Body of pancreas (tissue), 4 donors: Measurements from ENCODE around the gene LOXHD1. TPM values are rescaled to one million over a fixed set of nuclear protein-coding genes. Genes with fewer than 3 reads are reported as not detected.

Experiments
- ATAC-seq: fragments of 150-250 bp; one replicate; pipeline ENCODE4 v1.9.1; 2016
- DNase-seq, 4 donors: peaks; one replicate each; pipeline ENCODE4 v3.0.0-alpha.2; 2019
- H3K27ac ChIP-seq, 4 donors: fragments of 200-600 bp; sonication (generic); 1 replicate in 3 of 4; 2 replicates in 1 of 4; pipeline versions ENCODE4 v1.5.1 to v1.6.1; 2016 to 2019; ENCODE audit warnings: mild to moderate bottlenecking in 1 of 4, mixed read lengths in 1 of 4, moderate library complexity in 1 of 4
- H3K27me3 ChIP-seq, 2 donors: fragments of 200-600 bp; sonication (generic); one replicate each; pipeline ENCODE4 v1.6.0; 2016; ENCODE audit warnings: mild to moderate bottlenecking in 1 of 2
- H3K36me3 ChIP-seq, 2 donors: fragments of 200-600 bp; sonication (generic); replicated peaks in 1 of 2; 2 replicates each; pipeline ENCODE4 v1.5.1; 2016; ENCODE audit warnings: low read depth in 2 of 2; ENCODE audit not compliant: insufficient read depth in 1 of 2
- H3K4me1 ChIP-seq: fragments of 200-600 bp; sonication (generic); one replicate; pipeline ENCODE4 v1.6.0; 2016
- H3K4me3 ChIP-seq, 2 donors: fragments of 200-600 bp; sonication (generic); 1 replicate in 1 of 2; 2 replicates in 1 of 2; pipeline ENCODE4 v1.5.1; 2016 to 2019
- H3K9me3 ChIP-seq, 3 donors: fragments of 200-600 bp; sonication (generic); 1 replicate in 2 of 3; 2 replicates in 1 of 3; pipeline ENCODE4 v1.5.1; 2016
- CTCF ChIP-seq, 7 experiments: fragments of 450-650 bp in 4 of 7; fragments of 200-600 bp in 3 of 7; sonication (generic) in 3 of 7; IDR thresholded peaks; one replicate each; pipeline ENCODE4 v1.5.1; 2016 to 2019; ENCODE audit warnings: antibody characterized with exemption in 7 of 7
- POLR2A ChIP-seq, 3 donors: fragments of 450-650 bp; IDR thresholded peaks; one replicate each; pipeline ENCODE4 v1.6.1; 2016; ENCODE audit warnings: antibody characterized with exemption in 3 of 3, mild to moderate bottlenecking in 2 of 3
- WGBS, 2 donors: methylation state at CpG; one replicate each; pipeline ENCODE4 v1.1.5; 2017; 5-methylcytosine and 5-hydroxymethylcytosine counted together
- intact Hi-C: fragments of 100-400 bp; cut with DNase I; formaldehyde crosslinking; loops from one replicate; pipeline ENCODE4 v1.15.1; 2023
- total RNA-seq, 2 donors: library from RNA; depleted of rRNA; stranded (reverse); fragments of >200 nt; gene quantifications; one replicate each; pipeline ENCODE4 v1.1.0, GENCODE V29; 2016

Gene LOXHD1
- total RNA-seq, 2 donors from 2014 or later, result 0.26 TPM; not detected in 1

- no peak overlapping the region for H3K4me3 ChIP-seq
- intact Hi-C loops, result no loop called here
- no peaks in the 10 kb centered on the region for H3K4me1 ChIP-seq
- no peaks in the 10 kb centered on the region for H3K9me3 ChIP-seq
- no peak for DNase-seq
- H3K36me3 ChIP-seq, result no peaks in the 10 kb centered on the region
- H3K27me3 ChIP-seq, result no peaks in the 10 kb centered on the region
- ATAC-seq, result no peak
- no peak overlapping the region for H3K27ac ChIP-seq
- 75 to 89% methylated on average over 4 to 6 of the region's 6 CpGs for WGBS, 2 donors
- TF ChIP-seq POLR2A (IDR thresholded peaks at IDR 0.05) (no peak), CTCF (IDR thresholded peaks at IDR 0.05) (no peak)
Observed at GRCh38 chr18:46639386-46639785, 17.6 kb downstream of the LOXHD1 start.

GRCh38 chr18:46636040-46636630, 20.9 kb downstream of the LOXHD1 start:
- no peaks in the 10 kb centered on the region for H3K27me3 ChIP-seq
- no peaks in the 10 kb centered on the region for H3K9me3 ChIP-seq
- ATAC-seq (no peak), DNase-seq (no peak)
- no peaks in the 10 kb centered on the region for H3K4me1 ChIP-seq
- no peak for TF ChIP-seq POLR2A (IDR thresholded peaks at IDR 0.05)
- no peak for TF ChIP-seq CTCF (IDR thresholded peaks at IDR 0.05)
- no peak overlapping the region for H3K27ac ChIP-seq
- no peaks in the 10 kb centered on the region for H3K36me3 ChIP-seq
- no peak overlapping the region for H3K4me3 ChIP-seq
- intact Hi-C loops, result no loop called here
- 46 to 72% methylated on average over 7 of the region's 7 CpGs for WGBS, 2 donors

DNA sequence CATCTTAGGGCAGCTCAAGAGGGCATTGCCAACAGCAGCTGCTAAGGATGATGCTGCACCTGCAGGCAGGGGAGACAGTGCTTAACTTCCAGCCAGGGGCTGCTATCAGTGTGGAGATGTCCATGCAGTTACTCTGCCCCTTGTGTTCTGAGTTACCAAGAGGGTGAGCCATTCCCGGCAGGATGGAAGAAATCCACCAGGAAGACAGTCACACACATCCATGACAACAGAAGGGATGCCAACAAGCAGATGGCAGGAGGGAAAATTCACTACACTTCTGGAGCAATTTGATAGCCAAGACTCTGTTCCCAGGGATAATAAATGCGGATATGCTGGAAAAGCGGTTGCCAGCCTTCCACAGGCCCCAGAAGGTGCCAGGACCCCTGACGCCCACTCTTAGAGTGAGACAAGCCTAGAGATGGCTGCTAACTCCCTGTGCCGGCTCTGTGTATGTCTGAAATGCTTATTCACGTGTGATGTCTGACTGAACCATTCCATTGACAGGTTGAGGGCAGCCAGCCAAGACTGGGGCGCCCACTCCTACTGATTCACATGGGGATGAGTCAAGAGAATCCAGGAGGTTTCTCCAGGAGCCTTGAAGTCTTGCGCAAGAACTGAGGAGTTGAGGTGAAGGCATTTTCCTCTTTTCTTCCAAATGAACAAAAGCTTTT, 24.5 kb downstream of the LOXHD1 start:
- intact Hi-C loops, result no loop called here
- 75 to 82% methylated on average over 8 of the region's 8 CpGs for WGBS, 2 donors
- Histone ChIP-seq H3K4me1 (no peaks in the 10 kb centered on the region), H3K27ac (no peak overlapping the region), H3K36me3 (no peaks in the 10 kb centered on the region), H3K9me3 (no peaks in the 10 kb centered on the region), H3K27me3 (no peaks in the 10 kb centered on the region), H3K4me3 (no peak overlapping the region)
- DNase-seq (no peak), ATAC-seq (no peak)
- TF ChIP-seq CTCF (IDR thresholded peaks at IDR 0.05) (no peak), POLR2A (IDR thresholded peaks at IDR 0.05) (no peak)

DNA sequence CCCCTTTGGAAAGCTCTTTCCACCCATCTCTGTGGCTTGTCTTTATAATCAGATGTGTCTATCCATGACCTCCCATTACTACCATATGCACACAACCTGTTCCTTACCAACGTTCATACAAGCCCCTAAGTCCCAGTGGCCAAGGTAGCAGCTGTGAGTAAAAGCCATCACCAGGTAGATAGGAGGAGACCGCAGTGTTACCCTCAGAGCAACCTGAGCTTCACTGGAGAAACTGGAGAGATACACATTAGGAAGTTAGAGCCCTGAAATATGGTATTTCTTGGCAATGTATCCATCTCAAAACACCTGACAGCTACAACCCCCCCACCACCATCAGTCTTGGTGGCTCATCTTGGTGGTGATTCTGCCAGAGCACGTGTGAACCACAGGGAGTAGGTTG, 26.0 kb downstream of the LOXHD1 start:
- ATAC-seq, result no peak
- Histone ChIP-seq H3K4me3 (no peak overlapping the region), H3K27me3 (no peaks in the 10 kb centered on the region), H3K27ac (no peak overlapping the region), H3K36me3 (no peaks in the 10 kb centered on the region), H3K4me1 (no peaks in the 10 kb centered on the region), H3K9me3 (no peaks in the 10 kb centered on the region)
- no peak for DNase-seq
- 52 to 74% methylated on average over 3 of the region's 3 CpGs for WGBS, 2 donors
- TF ChIP-seq POLR2A (IDR thresholded peaks at IDR 0.05) (no peak), CTCF (IDR thresholded peaks at IDR 0.05) (no peak)
- intact Hi-C loops, result no loop called here

GRCh38 chr18:46630160-46630559, 26.9 kb downstream of the LOXHD1 start:
- no peak for TF ChIP-seq POLR2A (IDR thresholded peaks at IDR 0.05)
- no peak for TF ChIP-seq CTCF (IDR thresholded peaks at IDR 0.05)
- H3K27ac ChIP-seq, result no peak overlapping the region
- ATAC-seq (no peak), DNase-seq (no peak)
- H3K27me3 ChIP-seq, result no peaks in the 10 kb centered on the region
- intact Hi-C loops, result no loop called here
- no peak overlapping the region for H3K4me3 ChIP-seq
- 50 to 69% methylated on average over 3 to 4 of the region's 4 CpGs for WGBS, 2 donors
- no peaks in the 10 kb centered on the region for H3K9me3 ChIP-seq
- H3K36me3 ChIP-seq, result no peaks in the 10 kb centered on the region
- H3K4me1 ChIP-seq, result no peaks in the 10 kb centered on the region
